IMR-90 (cell line): ENCODE results near the gene BDKRB1.

ENCODE experiments used
- POLR2A ChIP-seq: IDR thresholded peaks from 2 replicates; pipeline ENCODE4 v1.6.1; 2012; ENCODE audit warnings: mild to moderate bottlenecking, low read depth, low read length
- SMC3 ChIP-seq: fragments of 150-350 bp; IDR thresholded peaks from 2 replicates; pipeline ENCODE4 v1.6.1; 2016; ENCODE audit warnings: low read depth, mild to moderate bottlenecking, antibody characterized with exemption, low read length, moderate library complexity

GRCh38 chr14:96249029-96249428 lies 7.0 kb upstream of the BDKRB1 start:
- TF ChIP-seq POLR2A (peak; percentile 54; the same call in 1 of the 2 replicates), SMC3 (no peak)
